ENCODE results near the gene SH3BP4.

The SH3BP4 gene

GRCh38 chr2:234949762-234950434, 1.9 kb upstream of the SH3BP4 start:
- no peak for DNase-seq

DNA sequence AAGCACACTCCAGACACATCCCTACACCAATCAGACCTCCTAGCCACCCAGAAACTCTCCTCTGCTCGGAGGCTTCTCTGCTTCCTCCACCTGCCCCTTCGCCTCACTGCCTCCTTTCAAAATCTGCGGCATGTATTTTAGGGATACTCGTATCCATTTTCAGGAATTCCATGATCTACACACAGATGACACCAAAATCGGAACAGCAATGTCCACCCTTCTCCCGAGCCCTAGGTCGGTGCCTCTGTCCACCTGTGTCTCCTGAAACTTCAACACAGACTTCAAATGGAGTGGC, 1.4 kb upstream of the SH3BP4 start:
- DNase-seq = no peak

DNA sequence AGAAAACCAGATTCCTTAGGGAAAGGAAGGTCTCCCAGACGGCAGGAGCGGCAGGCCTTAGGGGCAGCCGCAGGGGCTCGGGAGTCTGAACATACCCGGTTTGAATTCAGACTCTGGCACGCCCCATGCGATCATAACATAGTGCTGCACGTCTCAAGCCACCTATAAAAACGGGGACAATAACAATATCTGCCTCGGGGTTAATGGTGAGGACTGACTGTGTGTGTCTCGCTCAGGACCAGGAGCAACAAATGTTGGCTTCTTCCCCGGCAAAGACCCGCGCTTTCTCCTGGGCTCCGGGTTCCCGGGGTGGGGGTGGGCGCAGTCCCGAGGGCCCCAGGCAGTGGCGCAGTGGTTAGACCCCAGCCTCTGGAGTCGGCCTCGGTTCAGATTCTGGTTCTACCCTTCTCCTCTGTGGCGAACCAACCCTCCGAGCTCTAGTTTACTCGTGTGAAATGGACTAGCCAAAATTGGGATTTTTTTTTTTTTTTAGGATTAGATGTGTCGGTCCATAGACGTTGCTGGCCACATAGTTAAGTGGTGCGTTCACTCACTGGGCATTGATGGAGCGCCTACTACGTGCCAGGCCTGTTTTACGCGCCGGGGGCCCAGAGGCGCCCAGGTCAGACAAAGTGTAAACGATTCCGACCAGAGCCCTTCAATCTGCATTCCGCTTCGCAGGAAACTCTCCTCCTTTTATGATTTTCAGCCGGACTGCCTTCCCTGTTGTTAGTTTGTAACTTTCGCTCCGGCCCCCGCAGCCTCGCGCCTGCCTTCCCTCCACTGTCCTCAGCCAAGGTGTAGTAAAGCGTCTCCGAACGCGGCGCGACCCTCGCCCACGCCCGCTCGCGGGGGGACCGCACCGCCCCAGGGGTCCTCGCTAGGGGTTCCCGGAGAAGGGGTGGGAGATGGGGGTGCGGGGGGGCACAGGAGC, 820 bp upstream of the SH3BP4 start:
- DNase-seq = no peak

GRCh38 chr2:234952270-234953115, 676 bp downstream of the SH3BP4 start:
- DNase-seq = no peak

GRCh38 chr2:234953116-234954031, 1.6 kb downstream of the SH3BP4 start:
- no peak for DNase-seq

- no peak for DNase-seq
Measured at GRCh38 chr2:234954551-234954992, 2.8 kb downstream of the SH3BP4 start.

DNA sequence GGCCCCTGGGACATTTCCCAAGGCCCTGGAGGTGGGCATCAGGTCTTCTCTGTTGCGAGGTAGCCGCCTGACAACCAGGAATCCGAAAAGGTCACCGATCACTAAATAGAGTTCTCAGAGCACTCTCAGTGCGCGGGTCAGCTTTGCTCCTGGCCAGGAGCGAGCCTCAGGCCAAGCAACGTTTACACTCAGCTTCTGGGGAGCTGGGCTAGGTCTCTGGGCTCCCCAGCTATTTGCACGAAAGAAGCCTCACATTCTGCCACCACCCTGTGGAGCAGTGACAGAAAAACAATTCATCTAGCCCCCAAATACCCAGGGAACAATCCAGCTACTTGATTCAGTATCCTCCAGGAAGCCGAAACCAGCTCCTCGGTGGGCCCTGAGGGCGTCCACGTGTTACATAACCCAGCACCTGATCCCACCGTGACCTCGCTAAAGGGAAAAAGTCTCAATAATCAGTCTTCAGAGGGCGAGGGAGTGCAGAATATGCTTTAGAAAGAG, 3.3 kb downstream of the SH3BP4 start:
- DNase-seq = no peak

GRCh38 chr2:234955971-234956509, 4.2 kb downstream of the SH3BP4 start:
- DNase-seq = no peak

GRCh38 chr2:234957834-234958135, 6.0 kb downstream of the SH3BP4 start:
- DNase-seq = no peak

- no peak for DNase-seq
Measured at GRCh38 chr2:234958311-234958710, 6.5 kb downstream of the SH3BP4 start.

- DNase-seq = no peak
Measured at GRCh38 chr2:234958746-234959395, 7.1 kb downstream of the SH3BP4 start.

- peak; percentile 48 for DNase-seq
Measured at GRCh38 chr2:234960175-234961088, 8.6 kb downstream of the SH3BP4 start.

DNA sequence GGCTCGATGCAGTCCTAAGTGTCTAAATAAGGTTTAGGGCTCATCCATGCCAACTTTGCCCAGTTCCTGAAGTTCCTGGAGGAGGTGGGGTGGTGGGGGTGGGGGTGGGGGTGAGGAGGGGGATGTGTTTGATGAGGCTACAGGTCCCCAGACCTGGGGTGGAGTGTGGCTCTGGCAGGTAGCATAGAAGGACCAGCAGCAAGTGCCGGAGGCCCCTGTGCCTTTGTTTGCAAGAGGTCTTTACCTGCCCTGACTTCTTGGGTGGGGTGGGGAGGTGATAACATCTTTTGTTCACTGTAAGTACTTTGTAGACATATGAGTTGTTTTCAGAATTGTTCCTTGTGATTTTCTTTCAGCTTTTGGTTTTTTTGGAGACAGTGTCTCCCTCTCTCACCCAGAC, 10.0 kb downstream of the SH3BP4 start:
- no peak for DNase-seq

GRCh38 chr2:234963773-234964615, 12.2 kb downstream of the SH3BP4 start:
- no peak for DNase-seq

DNA sequence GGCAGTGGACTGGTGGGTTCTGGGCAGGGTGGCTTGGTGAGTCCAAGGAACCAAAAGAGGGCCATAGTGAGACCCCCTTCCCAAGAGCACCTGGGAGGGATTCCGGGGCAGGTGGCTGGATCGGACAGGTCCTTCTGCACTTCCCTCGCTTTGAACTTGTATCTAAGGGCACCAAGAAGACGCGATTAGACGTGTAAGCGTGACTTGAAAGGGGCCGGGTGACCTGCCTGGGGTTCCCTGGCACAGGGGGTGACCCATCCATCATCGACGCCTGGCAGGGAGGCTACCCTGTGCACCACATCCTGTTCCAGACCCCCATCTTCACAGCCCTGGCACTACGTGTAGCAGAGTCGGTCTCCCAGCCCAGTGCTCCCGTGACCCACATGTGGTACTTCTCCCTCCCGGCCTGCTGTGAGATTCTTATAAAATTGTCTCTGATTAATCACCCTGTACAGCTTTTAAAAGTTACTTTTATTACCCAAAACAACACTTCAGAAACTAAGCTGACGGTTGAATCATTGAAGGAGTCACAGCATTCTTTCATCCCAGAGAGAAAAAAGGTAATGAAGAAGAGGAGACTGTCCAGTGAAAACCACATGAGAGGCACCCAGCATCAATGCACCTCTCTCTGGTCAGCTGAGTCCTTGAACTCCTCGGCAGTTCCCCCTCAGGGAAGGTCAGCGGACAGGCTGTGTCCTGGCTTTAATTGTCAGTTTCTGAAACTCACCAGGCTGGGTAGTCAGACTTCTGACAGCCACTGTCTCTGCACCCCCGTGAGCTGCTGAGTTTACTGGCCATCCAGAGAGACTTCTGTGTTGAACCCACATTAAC, 13.0 kb downstream of the SH3BP4 start:
- DNase-seq = no peak

GRCh38 chr2:234966340-234966739, 14.5 kb downstream of the SH3BP4 start:
- DNase-seq = no peak

DNA sequence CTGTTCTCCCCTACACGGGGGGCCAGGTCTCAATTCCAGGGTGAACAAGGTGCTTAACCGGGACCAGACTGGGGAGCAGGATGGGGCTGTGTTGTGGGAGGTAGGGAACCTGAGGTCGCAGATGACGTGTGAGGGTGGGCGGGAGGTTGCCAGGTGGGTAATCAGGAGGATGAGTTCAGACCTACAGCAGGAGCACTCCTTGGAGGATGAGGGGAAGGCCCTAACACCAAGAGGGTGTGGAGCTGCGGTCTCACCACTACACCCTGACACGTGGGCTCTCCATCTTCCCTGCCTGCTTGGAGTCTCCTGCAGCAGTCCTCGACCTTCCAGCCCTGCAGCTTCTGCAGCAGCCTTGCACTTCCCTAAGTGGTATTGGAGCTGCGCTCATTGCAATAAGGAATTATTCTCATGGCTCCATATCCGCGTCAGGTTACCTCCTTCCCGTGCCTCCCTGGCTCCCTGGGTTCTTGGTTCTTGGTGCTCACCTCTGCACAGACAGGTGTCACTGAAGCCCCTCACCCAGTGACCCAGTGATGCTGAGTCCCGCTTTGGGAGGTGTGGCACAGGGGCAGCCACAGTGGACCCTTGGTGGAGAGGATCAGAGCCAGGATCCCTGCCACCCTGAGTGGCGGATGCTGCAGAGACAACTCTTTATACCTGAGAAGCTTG, 15.5 kb downstream of the SH3BP4 start:
- DNase-seq = no peak

- DNase-seq = no peak
Measured at GRCh38 chr2:234967870-234968208, 16.0 kb downstream of the SH3BP4 start.

Data from NCI-H2029 treated with DMSO at 0.1 percent for 48 hours (cell line).